ENCODE measurements around the gene LRRC27. TPM values are rescaled to one million over a fixed set of nuclear protein-coding genes. Genes with fewer than 3 reads are reported as not detected.

The LRRC27 gene
- total RNA-seq (2022; extraction: Qiagen RNA extraction; ENCODE audit: low read depth), result 5.4 to 6.4 TPM (median 5.6 TPM) in 5 replicates

DNA sequence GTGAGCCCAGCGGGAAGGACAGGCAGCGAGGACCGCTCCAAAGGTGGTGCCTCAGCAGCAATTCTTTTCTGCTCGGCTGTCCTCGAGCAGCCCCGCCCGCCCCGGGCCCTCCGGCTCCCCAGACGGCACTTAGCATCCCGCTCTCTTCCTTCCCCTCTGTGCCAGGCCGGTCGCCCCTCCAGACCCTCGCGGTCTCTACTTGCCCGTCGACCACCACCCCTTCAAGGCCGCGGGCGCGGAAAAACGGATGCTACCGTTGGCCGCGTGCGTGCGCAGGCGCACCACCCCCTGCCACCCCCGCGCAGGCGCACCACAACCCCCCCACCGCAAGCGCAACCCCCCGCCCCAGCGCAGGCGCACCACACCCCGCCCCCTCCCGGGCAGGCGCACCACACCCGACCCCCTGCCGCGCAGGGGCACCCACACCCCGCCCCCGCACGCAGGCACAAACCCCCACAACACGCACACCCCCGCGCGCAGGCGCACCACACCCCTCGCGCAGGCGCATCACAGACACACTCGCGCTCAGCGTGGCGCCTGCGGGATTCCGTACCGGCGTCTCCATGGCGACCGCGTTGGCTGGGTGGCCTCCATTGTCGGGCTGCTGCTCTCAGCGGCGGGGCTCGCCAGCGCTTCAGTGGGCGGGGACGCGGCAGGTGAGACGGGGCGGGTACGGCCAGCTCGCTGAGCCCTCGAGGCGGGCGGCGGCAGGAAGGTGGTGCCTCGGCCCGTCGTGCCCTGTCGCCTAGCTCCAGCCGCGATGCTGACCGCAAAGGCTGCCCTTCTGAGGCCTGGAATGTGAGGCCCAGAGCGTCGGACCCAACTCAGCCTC is at the start of gene LRRC27:
Gene LRRC27 (plus strand): TSS at position 593 of the 832 bp plus-strand sequence. CDS start 1,332 bp downstream, outside the sequence.

DNA sequence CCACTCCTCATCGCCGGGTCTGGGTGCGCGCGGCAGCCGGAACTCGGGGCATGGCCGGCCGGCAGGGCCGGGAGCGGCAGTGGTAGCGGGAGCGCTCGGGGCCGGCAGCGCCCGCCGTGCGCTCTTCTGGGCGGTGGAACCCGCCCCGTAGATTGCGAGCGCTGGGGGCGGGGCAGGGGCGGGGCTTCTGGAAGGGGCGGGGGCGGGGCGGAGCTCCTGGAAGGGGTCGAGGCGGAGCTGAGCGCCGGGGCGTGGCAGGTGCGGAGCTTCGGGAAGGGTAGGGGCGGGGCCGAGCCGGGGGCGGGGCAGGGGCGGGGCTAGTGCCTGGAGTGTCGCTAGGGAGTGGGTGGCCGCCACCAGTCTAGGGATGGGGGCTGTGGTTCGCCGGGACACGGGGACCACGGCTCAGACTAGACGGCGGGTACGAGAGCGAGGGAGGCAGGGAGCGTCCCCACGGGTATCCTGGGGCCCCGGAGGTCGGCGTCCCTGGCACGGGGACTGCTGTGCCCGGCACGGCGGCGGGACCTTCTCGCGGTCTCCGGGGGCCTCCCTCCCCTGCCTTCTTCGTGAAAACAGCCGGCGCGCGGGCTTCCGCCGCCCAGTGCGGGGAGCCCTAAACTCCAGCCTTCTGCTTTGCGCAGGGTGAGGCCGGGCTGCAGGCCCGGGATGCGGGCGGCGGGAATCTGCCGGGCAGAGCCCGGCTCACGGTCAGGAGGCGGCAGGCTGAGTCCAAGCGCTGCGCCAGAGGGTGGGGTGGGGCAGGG is 24.0 kb upstream of the LRRC27 start, which contains the start of gene STK32C:
Gene STK32C (minus strand): TSS at position 128 of the 764 bp plus-strand sequence. CDS start 117 bp downstream, at position 11.

DNA sequence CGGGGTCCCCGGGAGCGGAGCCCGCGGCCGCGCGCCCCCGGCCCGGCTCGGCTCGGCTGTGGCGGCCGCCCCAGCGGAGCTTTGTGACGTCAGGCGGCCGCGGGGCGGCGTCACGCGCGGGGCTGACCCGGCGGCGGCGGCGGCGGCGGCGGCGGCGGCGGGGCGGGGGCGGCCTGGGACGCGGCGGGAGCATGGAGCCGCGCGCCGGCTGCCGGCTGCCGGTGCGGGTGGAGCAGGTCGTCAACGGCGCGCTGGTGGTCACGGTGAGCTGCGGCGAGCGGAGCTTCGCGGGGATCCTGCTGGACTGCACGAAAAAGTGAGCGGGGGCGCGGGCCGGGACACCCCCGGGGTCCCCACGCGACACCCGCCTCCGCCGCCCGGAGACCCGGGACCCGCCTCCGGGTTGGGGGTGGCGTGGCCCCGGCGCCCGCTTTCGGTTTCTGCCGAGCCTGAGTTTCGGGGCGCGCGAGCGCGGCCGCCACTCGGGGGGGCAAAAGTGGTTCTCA is 65.1 kb downstream of the LRRC27 start, which contains the start of gene PWWP2B:
Gene PWWP2B (plus strand): TSS at position 165 of the 506 bp plus-strand sequence. CDS start 27 bp downstream, at position 192.

Other genes starting within 250 kb of the LRRC27 start
- gene DPYSL4, start 145.2 kb upstream of the LRRC27 start, total RNA-seq (2022; extraction: Qiagen RNA extraction; ENCODE audit: low read depth), result 14.3 to 20.5 TPM (median 19.1 TPM) in 5 replicates
- 34.8 to 50.9 TPM (median 48.3 TPM) in 5 replicates for gene STK32C, start 24.2 kb upstream of the LRRC27 start, total RNA-seq (2022; extraction: Qiagen RNA extraction; ENCODE audit: low read depth)
- 10.2 to 16.8 TPM (median 16.5 TPM) in 5 replicates for gene PWWP2B, start 65.0 kb downstream of the LRRC27 start, total RNA-seq (2022; extraction: Qiagen RNA extraction; ENCODE audit: low read depth)
- 12.7 to 17.3 TPM (median 13.9 TPM) in 5 replicates for gene INPP5A, start 205.6 kb downstream of the LRRC27 start, total RNA-seq (2022; extraction: Qiagen RNA extraction; ENCODE audit: low read depth)

Data from A549 treated with CpdA at 1 μM for 4 hours (cell line).